HEK293 (cell line): ENCODE data around the gene ISX.

Experiments
- KLF1 ChIP-seq: fragments of 450-650 bp; formaldehyde crosslinking; IDR thresholded peaks from 2 replicates; pipeline ENCODE4 v1.5.1; 2016; ENCODE audit warnings: missing biosample characterization, missing genetic modification characterization
- ZNF248 ChIP-seq: fragments of 450-650 bp; formaldehyde crosslinking; IDR thresholded peaks from 2 replicates; pipeline ENCODE4 v1.5.1; 2017; ENCODE audit warnings: missing biosample characterization, missing genetic modification characterization
- ZNF274 ChIP-seq, 2 experiments: fragments of 200-500 bp in 1 of 2; fragments of 450-650 bp in 1 of 2; sonication (Bioruptor generic) in 1 of 2; formaldehyde crosslinking in 1 of 2; IDR thresholded peaks; 2 replicates each; pipeline versions ENCODE4 v1.5.1 to v1.6.1; 2014 to 2016; ENCODE audit warnings: borderline replicate concordance in 1 of 2, inconsistent platforms in 1 of 2, low read length in 1 of 2, missing biosample characterization in 1 of 2, missing genetic modification characterization in 1 of 2
- ZNF350 ChIP-seq: fragments of 450-650 bp; formaldehyde crosslinking; IDR thresholded peaks from 2 replicates; pipeline ENCODE4 v1.5.0; 2017; ENCODE audit warnings: missing biosample characterization, mild to moderate bottlenecking, missing genetic modification characterization
- ZNF549 ChIP-seq: fragments of 450-650 bp; IDR thresholded peaks from 2 replicates; pipeline ENCODE4 v1.5.1; 2018; ENCODE audit warnings: missing biosample characterization, missing genetic modification characterization, mild to moderate bottlenecking, inconsistent platforms, moderate library complexity
- ZNF837 ChIP-seq: fragments of 450-650 bp; formaldehyde crosslinking; IDR thresholded peaks from 2 replicates; pipeline ENCODE4 v1.5.1; 2016; ENCODE audit warnings: missing biosample characterization, missing genetic modification characterization
- TF ChIP-seq, protein P1 (sequence below): fragments of 450-650 bp; formaldehyde crosslinking; IDR thresholded peaks from 2 replicates; pipeline ENCODE4 v1.5.1; 2016; ENCODE audit warnings: missing biosample characterization, missing genetic modification characterization
- TF ChIP-seq, protein P2 (sequence below): fragments of 450-650 bp; formaldehyde crosslinking; IDR thresholded peaks from 2 replicates; pipeline ENCODE4 v1.5.1; 2016; ENCODE audit warnings: missing biosample characterization, missing genetic modification characterization
- TF ChIP-seq, protein P3 (sequence below): fragments of 450-650 bp; IDR thresholded peaks from 2 replicates; pipeline ENCODE4 v1.5.1; 2018; ENCODE audit warnings: missing biosample characterization, missing genetic modification characterization
- TF ChIP-seq, protein P4 (sequence below): fragments of 450-650 bp; formaldehyde crosslinking; IDR thresholded peaks from 2 replicates; pipeline ENCODE4 v1.5.0; 2017; ENCODE audit warnings: missing biosample characterization, missing genetic modification characterization, borderline replicate concordance
- TF ChIP-seq, protein P5 (sequence below): fragments of 450-650 bp; formaldehyde crosslinking; IDR thresholded peaks from 2 replicates; pipeline ENCODE4 v1.5.1; 2016; ENCODE audit warnings: missing biosample characterization, missing genetic modification characterization

DNA sequence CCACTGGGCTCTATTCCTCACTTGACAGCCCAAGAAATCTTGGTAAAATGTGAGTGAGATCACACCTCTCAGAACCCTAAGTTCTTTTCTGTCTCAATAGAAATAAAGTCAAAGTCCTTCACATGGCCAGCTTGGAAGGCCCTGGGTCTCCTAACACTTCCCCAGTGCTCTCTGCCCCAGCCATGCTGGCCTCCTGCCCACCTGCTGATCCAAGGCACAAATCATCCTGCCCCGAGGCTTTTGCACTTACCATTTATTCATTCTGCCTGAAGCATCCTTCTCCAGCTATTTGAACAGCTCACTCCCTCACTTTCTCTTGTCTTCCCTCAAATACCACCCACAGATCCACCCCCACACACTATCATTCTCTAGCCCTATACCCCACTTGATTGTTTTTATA, 26.4 kb downstream of the ISX start:
- TF ChIP-seq, protein P1, sequence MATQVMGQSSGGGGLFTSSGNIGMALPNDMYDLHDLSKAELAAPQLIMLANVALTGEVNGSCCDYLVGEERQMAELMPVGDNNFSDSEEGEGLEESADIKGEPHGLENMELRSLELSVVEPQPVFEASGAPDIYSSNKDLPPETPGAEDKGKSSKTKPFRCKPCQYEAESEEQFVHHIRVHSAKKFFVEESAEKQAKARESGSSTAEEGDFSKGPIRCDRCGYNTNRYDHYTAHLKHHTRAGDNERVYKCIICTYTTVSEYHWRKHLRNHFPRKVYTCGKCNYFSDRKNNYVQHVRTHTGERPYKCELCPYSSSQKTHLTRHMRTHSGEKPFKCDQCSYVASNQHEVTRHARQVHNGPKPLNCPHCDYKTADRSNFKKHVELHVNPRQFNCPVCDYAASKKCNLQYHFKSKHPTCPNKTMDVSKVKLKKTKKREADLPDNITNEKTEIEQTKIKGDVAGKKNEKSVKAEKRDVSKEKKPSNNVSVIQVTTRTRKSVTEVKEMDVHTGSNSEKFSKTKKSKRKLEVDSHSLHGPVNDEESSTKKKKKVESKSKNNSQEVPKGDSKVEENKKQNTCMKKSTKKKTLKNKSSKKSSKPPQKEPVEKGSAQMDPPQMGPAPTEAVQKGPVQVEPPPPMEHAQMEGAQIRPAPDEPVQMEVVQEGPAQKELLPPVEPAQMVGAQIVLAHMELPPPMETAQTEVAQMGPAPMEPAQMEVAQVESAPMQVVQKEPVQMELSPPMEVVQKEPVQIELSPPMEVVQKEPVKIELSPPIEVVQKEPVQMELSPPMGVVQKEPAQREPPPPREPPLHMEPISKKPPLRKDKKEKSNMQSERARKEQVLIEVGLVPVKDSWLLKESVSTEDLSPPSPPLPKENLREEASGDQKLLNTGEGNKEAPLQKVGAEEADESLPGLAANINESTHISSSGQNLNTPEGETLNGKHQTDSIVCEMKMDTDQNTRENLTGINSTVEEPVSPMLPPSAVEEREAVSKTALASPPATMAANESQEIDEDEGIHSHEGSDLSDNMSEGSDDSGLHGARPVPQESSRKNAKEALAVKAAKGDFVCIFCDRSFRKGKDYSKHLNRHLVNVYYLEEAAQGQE (tag by site-specific recombination), result no peak
- TF ChIP-seq ZNF274 (IDR thresholded peaks at IDR 0.05; ENCODE audit: low read length) (no peak), ZNF274 (tag by site-specific recombination; IDR thresholded peaks at IDR 0.05; ENCODE audit: borderline replicate concordance) (no peak), ZNF350 (tag by site-specific recombination) (no peak), ZNF837 (tag by site-specific recombination) (no peak), ZNF549 (tag by site-specific recombination) (no peak), ZNF248 (tag by site-specific recombination) (no peak), KLF1 (tag by site-specific recombination) (no peak)
- TF ChIP-seq, protein P2, sequence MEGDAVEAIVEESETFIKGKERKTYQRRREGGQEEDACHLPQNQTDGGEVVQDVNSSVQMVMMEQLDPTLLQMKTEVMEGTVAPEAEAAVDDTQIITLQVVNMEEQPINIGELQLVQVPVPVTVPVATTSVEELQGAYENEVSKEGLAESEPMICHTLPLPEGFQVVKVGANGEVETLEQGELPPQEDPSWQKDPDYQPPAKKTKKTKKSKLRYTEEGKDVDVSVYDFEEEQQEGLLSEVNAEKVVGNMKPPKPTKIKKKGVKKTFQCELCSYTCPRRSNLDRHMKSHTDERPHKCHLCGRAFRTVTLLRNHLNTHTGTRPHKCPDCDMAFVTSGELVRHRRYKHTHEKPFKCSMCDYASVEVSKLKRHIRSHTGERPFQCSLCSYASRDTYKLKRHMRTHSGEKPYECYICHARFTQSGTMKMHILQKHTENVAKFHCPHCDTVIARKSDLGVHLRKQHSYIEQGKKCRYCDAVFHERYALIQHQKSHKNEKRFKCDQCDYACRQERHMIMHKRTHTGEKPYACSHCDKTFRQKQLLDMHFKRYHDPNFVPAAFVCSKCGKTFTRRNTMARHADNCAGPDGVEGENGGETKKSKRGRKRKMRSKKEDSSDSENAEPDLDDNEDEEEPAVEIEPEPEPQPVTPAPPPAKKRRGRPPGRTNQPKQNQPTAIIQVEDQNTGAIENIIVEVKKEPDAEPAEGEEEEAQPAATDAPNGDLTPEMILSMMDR, result no peak
- TF ChIP-seq, protein P3, sequence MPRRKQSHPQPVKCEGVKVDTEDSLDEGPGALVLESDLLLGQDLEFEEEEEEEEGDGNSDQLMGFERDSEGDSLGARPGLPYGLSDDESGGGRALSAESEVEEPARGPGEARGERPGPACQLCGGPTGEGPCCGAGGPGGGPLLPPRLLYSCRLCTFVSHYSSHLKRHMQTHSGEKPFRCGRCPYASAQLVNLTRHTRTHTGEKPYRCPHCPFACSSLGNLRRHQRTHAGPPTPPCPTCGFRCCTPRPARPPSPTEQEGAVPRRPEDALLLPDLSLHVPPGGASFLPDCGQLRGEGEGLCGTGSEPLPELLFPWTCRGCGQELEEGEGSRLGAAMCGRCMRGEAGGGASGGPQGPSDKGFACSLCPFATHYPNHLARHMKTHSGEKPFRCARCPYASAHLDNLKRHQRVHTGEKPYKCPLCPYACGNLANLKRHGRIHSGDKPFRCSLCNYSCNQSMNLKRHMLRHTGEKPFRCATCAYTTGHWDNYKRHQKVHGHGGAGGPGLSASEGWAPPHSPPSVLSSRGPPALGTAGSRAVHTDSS, result no peak
- TF ChIP-seq, protein P4, sequence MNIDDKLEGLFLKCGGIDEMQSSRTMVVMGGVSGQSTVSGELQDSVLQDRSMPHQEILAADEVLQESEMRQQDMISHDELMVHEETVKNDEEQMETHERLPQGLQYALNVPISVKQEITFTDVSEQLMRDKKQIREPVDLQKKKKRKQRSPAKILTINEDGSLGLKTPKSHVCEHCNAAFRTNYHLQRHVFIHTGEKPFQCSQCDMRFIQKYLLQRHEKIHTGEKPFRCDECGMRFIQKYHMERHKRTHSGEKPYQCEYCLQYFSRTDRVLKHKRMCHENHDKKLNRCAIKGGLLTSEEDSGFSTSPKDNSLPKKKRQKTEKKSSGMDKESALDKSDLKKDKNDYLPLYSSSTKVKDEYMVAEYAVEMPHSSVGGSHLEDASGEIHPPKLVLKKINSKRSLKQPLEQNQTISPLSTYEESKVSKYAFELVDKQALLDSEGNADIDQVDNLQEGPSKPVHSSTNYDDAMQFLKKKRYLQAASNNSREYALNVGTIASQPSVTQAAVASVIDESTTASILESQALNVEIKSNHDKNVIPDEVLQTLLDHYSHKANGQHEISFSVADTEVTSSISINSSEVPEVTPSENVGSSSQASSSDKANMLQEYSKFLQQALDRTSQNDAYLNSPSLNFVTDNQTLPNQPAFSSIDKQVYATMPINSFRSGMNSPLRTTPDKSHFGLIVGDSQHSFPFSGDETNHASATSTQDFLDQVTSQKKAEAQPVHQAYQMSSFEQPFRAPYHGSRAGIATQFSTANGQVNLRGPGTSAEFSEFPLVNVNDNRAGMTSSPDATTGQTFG (tag by site-specific recombination), result no peak
- TF ChIP-seq, protein P5, sequence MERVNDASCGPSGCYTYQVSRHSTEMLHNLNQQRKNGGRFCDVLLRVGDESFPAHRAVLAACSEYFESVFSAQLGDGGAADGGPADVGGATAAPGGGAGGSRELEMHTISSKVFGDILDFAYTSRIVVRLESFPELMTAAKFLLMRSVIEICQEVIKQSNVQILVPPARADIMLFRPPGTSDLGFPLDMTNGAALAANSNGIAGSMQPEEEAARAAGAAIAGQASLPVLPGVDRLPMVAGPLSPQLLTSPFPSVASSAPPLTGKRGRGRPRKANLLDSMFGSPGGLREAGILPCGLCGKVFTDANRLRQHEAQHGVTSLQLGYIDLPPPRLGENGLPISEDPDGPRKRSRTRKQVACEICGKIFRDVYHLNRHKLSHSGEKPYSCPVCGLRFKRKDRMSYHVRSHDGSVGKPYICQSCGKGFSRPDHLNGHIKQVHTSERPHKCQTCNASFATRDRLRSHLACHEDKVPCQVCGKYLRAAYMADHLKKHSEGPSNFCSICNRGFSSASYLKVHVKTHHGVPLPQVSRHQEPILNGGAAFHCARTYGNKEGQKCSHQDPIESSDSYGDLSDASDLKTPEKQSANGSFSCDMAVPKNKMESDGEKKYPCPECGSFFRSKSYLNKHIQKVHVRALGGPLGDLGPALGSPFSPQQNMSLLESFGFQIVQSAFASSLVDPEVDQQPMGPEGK (tag by site-specific recombination), result no peak
